ENCODE measurements around the gene IGF2R.

The IGF2R gene

GRCh38 chr6:160092602-160093001 is 123.7 kb downstream of the IGF2R start:
- TF ChIP-seq TAF1 (IDR thresholded peaks at IDR 0.05; ENCODE audit: low read depth) (no peak), TCF12 (IDR thresholded peaks at IDR 0.05; ENCODE audit: low read depth) (no peak), FOXM1 (IDR thresholded peaks at IDR 0.05; ENCODE audit: borderline replicate concordance, low read depth) (no peak), ZBTB7A (IDR thresholded peaks at IDR 0.05; ENCODE audit: low read depth) (no peak), REST (IDR thresholded peaks at IDR 0.05; ENCODE audit: low read depth) (no peak), MAX (IDR thresholded peaks at IDR 0.05) (no peak), EGR1 (IDR thresholded peaks at IDR 0.05) (no peak), TEAD4 (IDR thresholded peaks at IDR 0.05) (no peak), NFIC (IDR thresholded peaks at IDR 0.05) (no peak), USF1 (IDR thresholded peaks at IDR 0.05) (no peak), RAD21 (IDR thresholded peaks at IDR 0.05; ENCODE audit: low read depth) (no peak), EP300 (IDR thresholded peaks at IDR 0.05; ENCODE audit: borderline replicate concordance) (no peak), CREB1 (IDR thresholded peaks at IDR 0.05; ENCODE audit: low read depth) (no peak), YY1 (IDR thresholded peaks at IDR 0.05; ENCODE audit: low read depth) (no peak), CEBPB (IDR thresholded peaks at IDR 0.05) (no peak)

- TF ChIP-seq YY1 (IDR thresholded peaks at IDR 0.05; ENCODE audit: low read depth) (no peak), NFIC (IDR thresholded peaks at IDR 0.05) (no peak), TCF12 (IDR thresholded peaks at IDR 0.05; ENCODE audit: low read depth) (no peak), CREB1 (IDR thresholded peaks at IDR 0.05; ENCODE audit: low read depth) (no peak), REST (IDR thresholded peaks at IDR 0.05; ENCODE audit: low read depth) (no peak), RAD21 (IDR thresholded peaks at IDR 0.05; ENCODE audit: low read depth) (no peak), CEBPB (IDR thresholded peaks at IDR 0.05) (no peak), FOXM1 (IDR thresholded peaks at IDR 0.05; ENCODE audit: borderline replicate concordance, low read depth) (no peak), TEAD4 (IDR thresholded peaks at IDR 0.05) (no peak), EP300 (IDR thresholded peaks at IDR 0.05; ENCODE audit: borderline replicate concordance) (no peak), TAF1 (IDR thresholded peaks at IDR 0.05; ENCODE audit: low read depth) (no peak)
Measured at GRCh38 chr6:160093061-160093460, 124.2 kb downstream of the IGF2R start.

GRCh38 chr6:160093946-160094345 is 125.1 kb downstream of the IGF2R start:
- TF ChIP-seq REST (IDR thresholded peaks at IDR 0.05; ENCODE audit: low read depth) (no peak), CREB1 (IDR thresholded peaks at IDR 0.05; ENCODE audit: low read depth) (no peak), TEAD4 (IDR thresholded peaks at IDR 0.05) (no peak), YY1 (IDR thresholded peaks at IDR 0.05; ENCODE audit: low read depth) (no peak), FOXM1 (IDR thresholded peaks at IDR 0.05; ENCODE audit: borderline replicate concordance, low read depth) (no peak), ZBTB7A (IDR thresholded peaks at IDR 0.05; ENCODE audit: low read depth) (no peak), RAD21 (IDR thresholded peaks at IDR 0.05; ENCODE audit: low read depth) (no peak), EGR1 (IDR thresholded peaks at IDR 0.05) (no peak), MAX (IDR thresholded peaks at IDR 0.05) (no peak), TCF12 (IDR thresholded peaks at IDR 0.05; ENCODE audit: low read depth) (no peak), NFIC (IDR thresholded peaks at IDR 0.05) (no peak), EP300 (IDR thresholded peaks at IDR 0.05; ENCODE audit: borderline replicate concordance) (no peak), USF1 (IDR thresholded peaks at IDR 0.05) (no peak), CEBPB (IDR thresholded peaks at IDR 0.05) (no peak)

GRCh38 chr6:160095146-160095845 is 126.4 kb downstream of the IGF2R start:
- no peak for TF ChIP-seq FOXM1 (IDR thresholded peaks at IDR 0.05; ENCODE audit: borderline replicate concordance, low read depth)
- no peak for TF ChIP-seq EP300 (IDR thresholded peaks at IDR 0.05; ENCODE audit: borderline replicate concordance)
- no peak for TF ChIP-seq RAD21 (IDR thresholded peaks at IDR 0.05; ENCODE audit: low read depth)
- no peak for TF ChIP-seq NFIC (IDR thresholded peaks at IDR 0.05)
- no peak for TF ChIP-seq CREB1 (IDR thresholded peaks at IDR 0.05; ENCODE audit: low read depth)
- no peak for TF ChIP-seq TAF1 (IDR thresholded peaks at IDR 0.05; ENCODE audit: low read depth)
- TF ChIP-seq MAX (IDR thresholded peaks at IDR 0.05): no peak
- TF ChIP-seq REST (IDR thresholded peaks at IDR 0.05; ENCODE audit: low read depth): no peak
- no peak for TF ChIP-seq TCF12 (IDR thresholded peaks at IDR 0.05; ENCODE audit: low read depth)
- no peak for TF ChIP-seq USF1 (IDR thresholded peaks at IDR 0.05)
- no peak for TF ChIP-seq YY1 (IDR thresholded peaks at IDR 0.05; ENCODE audit: low read depth)
- TF ChIP-seq TEAD4 (IDR thresholded peaks at IDR 0.05): no peak
- no peak for TF ChIP-seq EGR1 (IDR thresholded peaks at IDR 0.05)
- TF ChIP-seq ZBTB7A (IDR thresholded peaks at IDR 0.05; ENCODE audit: low read depth): no peak
- no peak for TF ChIP-seq CEBPB (IDR thresholded peaks at IDR 0.05)

All from Ishikawa (cell line).